Urothelium cell line (cell line): Measurements from ENCODE around the gene COL18A1.
A peak's percentile ranks its signal among the peaks of the same experiment; 100 is the strongest.
"Not testable (repeated sequence)": the region's sequence is repeated elsewhere in the genome, so short reads cannot be mapped to it uniquely, and the experiment has no call there.

Experiments used
- DNase-seq: peaks from one replicate; pipeline ENCODE4 v3.0.0; 2011; ENCODE audit warnings: low spot score, mixed read lengths
- FAIRE-seq: peaks from 2 replicates; lab custom pipeline; 2011; peaks lifted over from hg19 to GRCh38; lab: Jason Lieb, UNC

COL18A1 gene

DNA sequence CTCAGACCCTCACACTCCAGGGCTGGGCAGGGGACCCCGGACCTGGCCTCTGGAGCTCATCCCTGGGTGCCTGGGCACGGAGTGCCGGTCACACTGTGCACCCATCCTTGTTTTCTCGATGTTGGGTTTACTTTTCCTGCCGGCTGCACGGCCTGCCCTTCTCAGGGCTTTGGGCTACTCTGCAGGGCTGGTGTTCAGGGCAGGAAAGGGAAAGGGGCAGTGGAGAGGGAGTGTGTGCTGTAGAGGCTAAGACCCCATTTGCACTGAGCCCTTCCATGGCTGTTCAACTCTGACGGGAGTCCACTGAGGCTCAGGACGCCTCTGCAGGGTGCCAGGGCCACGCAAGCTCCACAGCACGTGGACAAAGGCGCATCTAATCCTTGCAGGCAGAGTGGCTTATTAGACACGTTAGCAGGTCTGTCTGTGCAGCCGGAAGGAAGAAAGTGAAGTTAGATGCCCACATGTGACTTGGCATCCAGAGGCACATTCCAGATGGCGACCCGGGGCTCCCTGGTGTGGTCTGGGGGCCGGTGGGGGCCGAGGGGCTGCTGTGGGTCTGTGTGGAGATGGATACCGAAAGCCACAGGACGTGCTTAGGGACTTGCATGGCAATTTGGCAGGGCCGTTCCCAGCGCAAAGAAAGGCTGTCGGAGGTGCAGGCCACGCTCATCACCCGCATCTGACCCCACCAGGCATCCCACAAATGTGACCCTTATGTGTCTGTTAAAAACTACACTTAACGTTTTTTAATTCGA is 33.6 kb downstream of the COL18A1 start:
- DNase-seq (no peak), FAIRE-seq (no peak)

DNA sequence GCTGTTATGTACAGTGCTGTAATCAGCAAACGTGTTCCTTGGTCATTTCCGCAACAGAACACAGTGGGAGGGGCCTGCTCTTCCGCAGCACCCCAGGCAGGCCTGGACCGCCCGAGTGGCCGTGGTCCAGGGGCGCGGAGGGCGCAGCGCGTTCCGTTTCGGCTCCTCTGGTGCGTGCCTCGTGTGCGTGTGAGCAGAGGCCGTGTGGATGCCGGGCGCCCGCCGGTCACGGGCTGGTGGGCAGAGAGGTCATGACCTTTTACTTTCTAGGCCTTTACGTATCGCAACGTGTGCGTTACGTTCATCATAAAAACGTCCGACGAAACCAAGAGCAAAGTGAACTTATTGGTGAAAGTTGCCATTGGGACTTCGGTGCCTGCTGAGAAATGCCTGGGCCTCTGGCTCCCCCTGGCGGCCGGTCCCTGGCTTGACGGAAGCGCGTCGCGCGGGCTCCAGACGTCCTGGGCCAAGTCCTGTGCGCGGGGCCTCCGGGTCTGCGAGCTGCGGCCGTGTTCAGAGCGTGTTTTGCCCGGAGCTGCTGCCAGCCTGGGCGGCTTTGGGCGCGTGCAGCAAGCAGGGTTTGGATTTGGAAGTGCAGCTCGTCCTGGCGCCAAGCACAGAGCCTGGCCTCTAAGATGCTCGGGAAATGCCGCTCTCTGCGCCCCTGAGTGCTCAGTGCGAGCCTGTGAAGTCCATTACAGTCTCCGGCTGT is 34.4 kb downstream of the COL18A1 start:
- FAIRE-seq: no peak

DNA sequence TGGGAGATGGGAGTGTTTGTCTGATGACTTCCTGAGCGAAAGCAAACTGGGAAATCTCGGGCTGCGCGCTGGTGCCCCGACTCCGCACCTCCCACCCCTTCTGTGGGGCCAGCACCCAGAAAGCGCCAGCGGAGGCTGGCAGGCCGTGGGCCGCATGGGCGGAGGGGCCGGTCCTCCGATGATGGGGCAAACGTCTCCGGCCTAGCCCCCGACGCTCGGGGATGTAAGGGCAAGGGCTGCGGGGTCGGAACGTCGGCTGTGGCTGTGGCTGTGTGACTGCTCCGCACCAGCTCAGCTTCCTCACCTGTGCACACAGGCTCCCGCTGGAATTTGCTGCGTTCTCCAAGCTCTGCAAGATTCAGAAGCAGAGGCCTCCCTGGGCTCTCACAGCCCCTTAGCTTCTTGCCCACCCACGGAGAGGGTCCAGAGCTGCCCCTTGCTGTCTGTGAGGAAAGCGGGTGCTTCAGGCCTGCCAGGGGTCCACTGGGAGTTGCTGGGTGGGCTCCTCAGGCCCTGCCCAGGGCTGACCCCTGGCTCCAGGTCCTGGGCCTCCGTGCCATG is 35.0 kb downstream of the COL18A1 start:
- no peak for FAIRE-seq
- DNase-seq: no peak

More for the DNA sequence above, 34.4 kb downstream of the COL18A1 start:
- DNase-seq: peak; percentile 75

DNA sequence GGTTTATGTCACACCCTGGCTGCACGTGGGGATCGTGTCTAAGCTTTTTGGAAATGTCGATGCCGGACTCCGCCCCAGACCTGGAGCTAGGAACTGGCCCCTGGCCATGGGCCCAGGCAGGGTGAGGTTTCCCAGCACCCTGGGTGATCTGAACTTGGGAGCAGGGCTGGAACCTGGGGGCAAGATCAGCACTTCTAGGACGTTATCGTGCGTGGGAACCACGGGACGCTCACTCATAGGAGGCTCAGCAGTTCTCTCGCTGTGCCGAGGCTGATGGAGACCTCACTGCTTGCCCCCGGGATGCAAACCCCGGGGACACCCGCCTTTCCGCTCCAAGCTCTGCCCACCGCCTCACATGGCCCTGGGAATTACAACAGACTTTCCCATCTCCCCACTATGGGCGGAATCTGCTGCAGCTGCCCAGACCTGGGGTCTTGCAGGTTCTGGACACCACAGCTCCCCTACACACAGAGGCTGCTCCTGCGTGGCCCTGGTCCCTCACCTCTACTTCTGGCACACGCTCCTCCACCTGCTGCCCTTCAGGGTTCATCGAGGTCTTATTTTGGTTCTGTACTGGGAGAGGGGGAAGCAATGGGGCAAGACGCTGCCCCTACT is 35.9 kb downstream of the COL18A1 start:
- no peak for FAIRE-seq
- DNase-seq: no peak

DNA sequence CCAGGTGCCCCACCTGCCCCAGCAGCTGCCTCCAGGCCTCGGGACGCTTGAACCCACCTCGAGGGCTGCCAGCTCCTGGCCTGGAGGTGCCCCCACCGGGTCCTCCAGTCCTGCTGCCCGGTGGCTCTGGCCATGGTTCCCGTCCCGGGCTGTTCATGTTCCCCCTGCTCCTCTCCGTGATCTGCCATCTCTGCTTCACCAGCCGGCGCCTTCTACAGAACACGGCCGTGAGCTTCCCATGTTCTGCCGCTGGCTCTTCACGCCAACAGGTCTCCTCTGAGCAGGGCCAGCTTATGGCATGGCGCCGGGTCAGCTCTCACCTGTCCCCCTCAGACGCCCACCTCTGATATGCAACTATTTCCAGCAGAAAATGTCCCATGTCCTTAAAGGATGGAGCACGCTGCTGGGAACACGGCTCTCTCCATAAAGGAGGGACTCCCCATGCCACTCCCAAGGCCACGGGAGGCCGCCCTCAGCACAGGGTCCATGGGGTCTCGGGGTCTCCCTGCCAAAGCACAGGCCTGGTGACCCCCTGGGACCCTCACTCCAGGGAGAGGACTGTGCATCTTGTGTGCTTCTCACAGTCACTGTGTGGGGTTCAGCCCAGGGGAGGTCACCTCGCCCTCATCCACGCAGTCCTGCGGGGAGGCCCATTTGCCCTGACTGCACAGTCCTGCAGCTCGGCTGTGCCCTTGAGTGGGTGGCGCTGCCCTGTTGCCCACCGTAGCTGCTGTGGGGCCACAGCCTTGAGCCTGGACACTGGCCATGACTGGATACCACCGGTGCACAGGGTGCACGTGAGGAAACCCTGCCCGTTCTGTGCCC is 36.7 kb downstream of the COL18A1 start:
- DNase-seq (no peak), FAIRE-seq (no peak)

- DNase-seq: no peak
- no peak for FAIRE-seq
These were observed 37.3 kb downstream of the COL18A1 start for GRCh38 chr21:45442276-45442675.

DNA sequence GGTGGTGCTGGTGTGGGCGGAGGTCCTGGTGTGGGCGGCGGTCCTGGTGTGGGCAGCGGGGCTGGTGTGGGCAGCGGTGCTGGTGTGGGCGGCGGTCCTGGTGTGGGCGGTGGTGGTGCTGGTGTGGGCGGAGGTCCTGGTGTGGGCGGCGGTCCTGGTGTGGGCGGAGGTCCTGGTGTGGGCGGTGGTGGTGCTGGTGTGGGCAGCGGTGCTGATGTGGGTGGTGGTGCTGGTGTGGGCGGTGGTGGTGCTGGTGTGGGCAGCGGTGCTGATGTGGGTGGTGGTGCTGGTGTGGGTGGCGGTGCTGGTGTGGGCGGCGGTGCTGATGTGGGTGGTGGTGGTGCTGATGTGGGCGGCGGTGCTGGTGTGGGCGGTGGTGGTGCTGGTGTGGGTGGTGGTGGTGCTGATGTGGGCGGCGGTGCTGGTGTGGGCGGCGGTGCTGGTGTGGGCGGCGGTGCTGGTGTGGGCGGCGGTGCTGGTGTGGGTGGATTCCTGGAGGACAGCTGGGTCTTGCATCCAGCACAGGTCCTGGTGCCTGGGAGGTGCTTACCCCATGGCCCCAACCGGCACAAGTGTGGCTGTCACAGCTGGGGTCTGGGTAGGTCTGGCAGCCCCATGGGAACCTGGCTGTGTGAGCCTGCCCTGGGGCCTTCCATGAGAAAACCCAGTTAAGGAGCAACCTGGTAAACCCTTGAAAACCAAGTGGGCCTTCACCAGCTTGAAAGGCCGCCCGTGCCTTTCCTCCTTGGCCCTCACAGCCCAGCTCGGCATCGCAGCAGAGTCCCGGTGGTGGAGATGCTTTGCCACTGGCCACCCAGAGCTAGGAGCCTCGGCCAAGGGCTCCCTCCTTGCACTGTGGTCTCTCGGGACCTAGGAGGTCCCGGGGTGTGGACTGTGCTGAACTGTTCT is 38.0 kb downstream of the COL18A1 start:
- not testable (repeated sequence) for FAIRE-seq, DNase-seq

GRCh38 chr21:45443595-45444181 is 38.7 kb downstream of the COL18A1 start:
- DNase-seq: no peak
- FAIRE-seq: no peak

DNA sequence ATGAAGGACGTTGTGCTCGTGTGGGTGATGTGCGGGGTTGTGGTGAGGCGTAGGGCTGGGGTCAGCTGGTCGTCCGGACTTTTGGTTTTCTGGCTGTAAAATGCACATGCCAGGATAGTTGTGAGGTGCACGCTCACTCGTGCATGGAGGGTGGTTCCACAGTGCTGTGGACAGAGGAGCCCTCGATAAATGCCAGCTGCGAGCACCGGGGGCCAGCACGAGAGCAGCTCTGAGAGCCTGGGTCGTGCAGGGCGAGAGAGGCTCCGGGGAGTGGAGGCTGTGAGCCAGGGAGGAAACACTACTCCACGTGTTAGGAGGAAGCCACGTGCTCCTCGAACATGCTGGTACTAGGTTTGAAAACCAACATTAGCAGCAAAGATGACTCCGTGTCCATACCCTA is 39.4 kb downstream of the COL18A1 start:
- FAIRE-seq (no peak), DNase-seq (no peak)

GRCh38 chr21:45445369-45445768 is 40.4 kb downstream of the COL18A1 start:
- FAIRE-seq (no peak), DNase-seq (no peak)

DNA sequence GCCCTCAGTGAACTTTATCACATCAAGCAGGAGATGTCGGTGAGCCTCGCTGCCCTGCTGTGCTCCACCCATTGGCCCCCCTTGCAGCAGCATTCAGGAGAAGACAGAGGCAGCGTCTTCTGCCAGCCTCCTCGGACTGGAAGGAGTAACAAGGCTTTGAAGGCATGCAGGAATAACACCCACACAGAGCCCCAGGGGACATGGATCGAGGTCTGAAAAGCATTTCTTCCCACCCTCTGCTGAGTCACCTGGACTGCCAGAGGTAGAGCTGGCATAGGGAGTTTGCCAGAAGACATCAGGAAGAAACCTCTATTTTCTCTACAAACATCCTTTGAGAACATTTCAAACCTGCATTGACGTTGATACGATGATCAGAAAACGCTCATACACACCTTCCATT is 42.9 kb downstream of the COL18A1 start:
- DNase-seq: no peak
- no peak for FAIRE-seq

DNA sequence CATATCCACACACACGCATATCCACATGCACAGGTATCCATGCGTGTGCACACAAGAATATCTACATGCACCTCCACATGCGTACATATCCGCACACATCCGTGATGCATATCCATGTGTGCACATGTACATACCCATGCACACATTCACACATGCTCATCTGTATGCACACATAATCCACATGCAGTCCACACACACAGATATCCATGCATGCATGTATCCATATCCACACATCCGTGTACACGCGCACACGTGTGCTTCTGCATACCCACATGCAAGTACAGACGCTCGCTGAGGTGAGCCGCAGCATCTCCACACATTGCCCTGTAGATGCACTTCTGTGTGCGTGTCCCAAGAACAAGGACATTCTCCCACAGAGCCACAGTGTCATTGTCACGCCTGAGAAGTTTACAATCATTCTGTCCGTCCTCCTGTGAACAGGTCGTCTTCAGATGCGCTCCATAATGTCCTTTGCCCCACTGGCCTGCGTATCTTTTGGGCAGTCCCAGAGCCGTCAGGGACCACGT is 43.4 kb downstream of the COL18A1 start:
- peak; percentile 67 for FAIRE-seq
- DNase-seq: no peak

GRCh38 chr21:45448810-45449657 is 44.1 kb downstream of the COL18A1 start:
- no peak for DNase-seq

GRCh38 chr21:45449658-45450422 is 44.9 kb downstream of the COL18A1 start:
- FAIRE-seq (no peak), DNase-seq (no peak)

More at GRCh38 chr21:45448810-45449657, 44.1 kb downstream of the COL18A1 start:
- no peak for FAIRE-seq

GRCh38 chr21:45450423-45451090 is 45.6 kb downstream of the COL18A1 start:
- FAIRE-seq: no peak
- no peak for DNase-seq

GRCh38 chr21:45451091-45451740 is 46.3 kb downstream of the COL18A1 start:
- no peak for DNase-seq
- no peak for FAIRE-seq
